ENCODE results near the gene ZNF18. TPM values are rescaled to one million over a fixed set of nuclear protein-coding genes. Genes with fewer than 3 reads are reported as not detected.

The ZNF18 gene
- total RNA-seq, 1 experiment from 2014 or later = 1.2 TPM

Small RNA genes lying within 50 kb of the gene (small RNA-seq; reads per million reads assigned to genes)
- not detected for gene RNU11-2P

Other genes starting within 250 kb of the ZNF18 start
- 5.9 and 6.2 TPM in 2 replicates for gene MAP2K4, start 23.4 kb upstream of the ZNF18 start, total RNA-seq (2014; rRNA removed; shearing (Covaris generic))

All from HT-29 (cell line).